Muscle of arm (tissue), 12 donors: ENCODE data around the gene PHLPP1. TPM values are rescaled to one million over a fixed set of nuclear protein-coding genes. Genes with fewer than 3 reads are reported as not detected.

Source experiments
- DNase-seq: peaks from one replicate; pipeline ENCODE4 v3.0.0-alpha.2; 2013
- polyA plus RNA-seq, 12 donors: library from polyadenylated mRNA; unstranded; fragments of 120-200 nt; gene quantifications; one replicate each; pipeline ENCODE4 v1.2.1, GENCODE V29; 2013; ENCODE audit not compliant: insufficient read length in 12 of 12

Gene PHLPP1
- polyA plus RNA-seq, 12 donors = 7.3 to 12.0 (median 8.8) TPM; not detected in 1

GRCh38 chr18:62847081-62847480 is 131.7 kb downstream of the PHLPP1 start:
- no peak for DNase-seq

DNA sequence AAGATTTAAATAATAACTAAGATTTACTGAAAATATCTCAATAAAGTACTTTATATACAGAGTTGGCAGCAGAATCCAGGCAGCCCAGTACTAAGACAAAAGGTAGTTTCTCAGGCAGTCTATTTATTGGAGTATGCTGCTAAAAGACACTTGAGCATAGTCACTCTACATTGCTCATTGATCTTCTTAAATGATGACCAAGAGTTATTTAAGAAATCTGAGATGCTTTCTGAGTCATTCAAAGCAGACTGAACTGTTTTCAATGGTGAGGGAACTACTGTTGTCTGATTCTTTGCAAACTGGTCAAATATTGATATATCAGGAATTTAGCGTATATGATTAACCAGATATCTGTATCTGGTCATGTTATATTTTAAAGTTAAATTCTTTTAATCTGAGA is 133.6 kb downstream of the PHLPP1 start:
- no peak for DNase-seq

DNA sequence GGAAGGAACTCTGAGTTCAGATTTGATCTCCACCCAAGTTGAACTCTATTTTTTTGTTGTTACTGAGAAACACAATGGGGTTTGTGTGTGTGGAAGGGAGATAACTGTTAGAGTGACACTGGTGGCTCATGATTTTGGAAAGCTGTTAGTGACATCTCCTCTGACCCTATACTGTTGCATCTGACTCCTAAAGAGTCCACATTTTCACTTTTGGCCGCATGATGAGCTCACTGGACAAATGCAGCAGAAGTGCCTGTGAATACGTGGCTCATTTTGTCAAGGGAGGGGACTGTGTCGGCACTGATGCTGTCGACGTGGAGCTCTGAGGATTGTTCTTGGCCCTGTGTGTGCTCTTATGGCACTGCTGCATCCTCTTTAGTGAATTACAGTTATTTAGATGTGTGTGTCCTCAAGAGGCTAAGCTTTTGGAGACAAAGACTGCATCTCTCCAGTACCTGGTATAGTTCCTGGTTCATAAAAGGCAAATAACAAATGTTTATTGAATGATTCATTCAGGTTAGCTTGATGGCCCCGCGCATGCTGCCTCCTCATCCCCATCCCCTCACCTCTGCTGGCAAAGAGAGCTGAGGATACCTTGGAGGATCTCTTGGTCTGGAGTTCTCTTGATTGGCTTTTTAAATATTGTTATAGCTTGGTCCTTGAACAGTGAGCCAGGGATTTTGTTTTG is 135.4 kb downstream of the PHLPP1 start:
- no peak for DNase-seq

DNA sequence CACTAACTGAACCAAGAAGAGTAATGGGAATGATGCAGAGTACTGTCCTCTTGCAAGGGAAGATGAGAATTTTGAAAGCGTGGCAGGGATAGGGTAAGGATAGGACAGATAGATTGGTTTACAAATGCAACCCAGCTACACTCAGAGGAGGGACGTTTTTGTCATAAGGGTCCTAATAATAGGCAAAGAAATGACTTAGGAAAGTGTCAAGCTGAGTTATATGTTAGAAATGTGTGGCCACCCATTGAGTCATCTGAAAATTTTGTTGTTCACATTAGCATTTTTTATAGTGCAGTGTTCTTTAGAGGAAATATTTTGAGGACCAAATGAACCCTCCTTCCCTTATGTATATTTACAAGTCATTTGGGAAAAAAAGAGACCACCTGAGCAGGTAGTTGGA is 137.5 kb downstream of the PHLPP1 start:
- DNase-seq = no peak

DNA sequence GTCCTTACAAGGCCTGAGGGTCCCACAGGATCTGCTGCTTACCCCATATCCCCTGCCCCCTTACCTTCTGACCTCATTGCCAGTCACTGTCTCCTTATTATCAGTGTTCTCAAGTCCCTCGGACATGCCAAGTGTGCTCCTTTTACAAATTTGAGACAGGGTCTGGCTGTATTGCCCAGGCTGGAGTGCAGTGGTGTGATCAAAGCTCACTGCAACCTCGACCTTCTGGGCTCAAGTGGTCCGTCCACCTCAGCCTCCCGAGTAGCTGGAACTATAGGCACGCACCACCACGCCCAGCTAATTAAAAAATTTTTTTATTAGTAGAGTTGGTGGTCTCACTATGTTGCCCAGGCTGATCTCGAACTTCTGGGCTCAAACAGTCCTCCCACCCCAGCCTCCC is 141.0 kb downstream of the PHLPP1 start:
- no peak for DNase-seq

GRCh38 chr18:62857263-62857976 is 142.1 kb downstream of the PHLPP1 start:
- DNase-seq = no peak

- no peak for DNase-seq
Measured at GRCh38 chr18:62860062-62860461, 144.7 kb downstream of the PHLPP1 start.

- no peak for DNase-seq
Measured at GRCh38 chr18:62862466-62862865, 147.1 kb downstream of the PHLPP1 start.

DNA sequence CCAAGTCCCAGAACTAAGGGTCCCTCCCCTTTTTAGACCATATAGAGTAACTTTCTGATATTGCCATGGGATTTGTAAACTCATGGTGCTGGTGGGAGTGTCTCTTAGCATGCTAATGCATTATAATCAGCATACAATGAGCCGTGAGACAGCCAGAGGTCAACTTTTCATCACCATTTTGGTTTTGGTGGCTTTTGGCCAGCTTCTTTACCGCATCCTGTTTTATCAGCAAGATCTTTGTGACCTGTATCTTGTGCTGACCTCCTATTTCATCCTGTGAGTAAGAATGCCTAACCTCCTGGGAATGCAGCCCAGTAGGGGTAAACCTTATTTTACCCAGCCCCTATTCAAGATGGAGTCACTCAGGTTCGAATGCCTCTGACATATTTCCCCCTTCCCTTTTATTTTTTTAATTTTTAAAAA is 148.2 kb downstream of the PHLPP1 start:
- no peak for DNase-seq

GRCh38 chr18:62865498-62865897 is 150.2 kb downstream of the PHLPP1 start:
- DNase-seq = no peak

DNA sequence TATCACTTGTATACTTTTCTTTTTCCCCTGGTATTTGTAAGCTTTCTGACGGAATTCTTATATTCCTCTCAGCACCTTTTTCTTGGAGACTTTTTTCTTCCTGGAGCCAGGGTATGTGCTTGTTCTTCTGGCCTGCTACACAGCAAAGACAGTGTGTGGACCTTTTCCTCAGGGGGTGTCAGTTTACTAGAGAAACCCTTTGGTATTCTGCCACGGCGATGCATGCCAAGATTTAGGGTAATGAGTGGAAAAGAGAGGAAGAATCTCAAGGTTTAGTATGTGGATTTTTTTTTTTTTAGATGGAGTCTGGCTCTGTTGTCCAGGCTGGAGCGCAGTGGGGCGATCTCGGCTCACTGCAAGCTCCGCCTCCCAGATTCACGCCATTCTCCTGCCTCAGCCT is 152.2 kb downstream of the PHLPP1 start:
- peak; percentile 41 for DNase-seq

- no peak for DNase-seq
Measured at GRCh38 chr18:62868645-62869044, 153.3 kb downstream of the PHLPP1 start.

GRCh38 chr18:62870643-62871042 is 155.3 kb downstream of the PHLPP1 start:
- no peak for DNase-seq

DNA sequence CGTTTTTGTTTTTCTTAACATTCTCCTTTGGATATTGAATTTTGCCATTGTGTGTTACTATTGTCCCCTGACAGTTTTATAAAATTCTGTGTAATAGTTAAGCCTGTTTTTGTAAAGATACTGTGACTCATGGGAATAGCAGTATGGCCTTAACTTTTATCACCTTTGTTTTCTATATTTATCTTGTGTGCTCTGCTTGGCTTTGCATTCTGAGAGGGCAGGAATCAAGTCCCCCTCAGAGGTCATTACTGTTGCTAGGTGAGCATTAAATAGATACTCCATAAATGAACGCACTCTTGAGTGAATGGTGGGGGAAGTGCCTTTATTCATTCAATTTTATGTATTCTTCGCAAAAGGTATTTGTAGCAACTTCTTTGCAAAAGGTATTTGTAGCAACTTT is 160.0 kb downstream of the PHLPP1 start:
- no peak for DNase-seq

DNA sequence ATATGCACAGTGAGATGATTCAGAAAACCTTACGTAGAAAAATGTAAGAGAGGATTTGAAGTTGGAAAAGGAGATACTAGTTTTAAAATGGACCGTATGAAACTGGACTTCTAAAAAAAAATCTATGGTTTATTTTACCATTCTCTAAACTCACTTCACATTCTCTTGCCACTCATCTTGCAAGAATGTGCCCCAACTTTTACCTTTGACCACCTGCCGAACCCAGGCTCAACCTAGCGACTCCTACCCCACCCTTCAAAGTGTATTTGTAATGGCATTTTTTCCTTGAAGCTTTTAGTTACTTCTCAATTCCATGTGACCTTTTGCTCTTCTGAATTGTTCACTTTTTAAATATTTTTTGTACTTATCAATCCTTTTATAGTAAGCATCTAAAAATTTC is 160.8 kb downstream of the PHLPP1 start:
- no peak for DNase-seq

- no peak for DNase-seq
Measured at GRCh38 chr18:62876828-62877227, 161.5 kb downstream of the PHLPP1 start.

GRCh38 chr18:62877411-62878221 is 162.3 kb downstream of the PHLPP1 start:
- DNase-seq = peak; percentile 57

GRCh38 chr18:62878305-62878704 is 163.0 kb downstream of the PHLPP1 start:
- DNase-seq = no peak

DNA sequence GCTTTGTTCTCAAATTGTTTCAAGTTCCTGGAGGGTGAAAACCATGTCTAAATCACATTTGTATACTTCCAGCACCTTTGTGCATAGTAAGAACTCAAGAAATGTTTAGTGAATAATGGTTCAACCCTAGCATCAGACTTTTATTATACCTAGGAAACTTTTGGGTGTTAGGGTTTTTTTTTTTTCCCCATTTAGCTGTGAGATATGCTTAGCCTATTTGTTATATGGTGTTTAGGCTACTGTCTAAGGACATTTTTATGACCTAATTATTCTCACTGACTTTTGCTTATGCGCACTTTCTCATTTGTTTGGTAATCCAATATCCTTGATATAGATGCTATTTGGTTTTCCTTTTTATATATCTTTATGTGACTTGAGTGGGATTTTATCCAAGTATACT is 164.7 kb downstream of the PHLPP1 start:
- DNase-seq = no peak

DNA sequence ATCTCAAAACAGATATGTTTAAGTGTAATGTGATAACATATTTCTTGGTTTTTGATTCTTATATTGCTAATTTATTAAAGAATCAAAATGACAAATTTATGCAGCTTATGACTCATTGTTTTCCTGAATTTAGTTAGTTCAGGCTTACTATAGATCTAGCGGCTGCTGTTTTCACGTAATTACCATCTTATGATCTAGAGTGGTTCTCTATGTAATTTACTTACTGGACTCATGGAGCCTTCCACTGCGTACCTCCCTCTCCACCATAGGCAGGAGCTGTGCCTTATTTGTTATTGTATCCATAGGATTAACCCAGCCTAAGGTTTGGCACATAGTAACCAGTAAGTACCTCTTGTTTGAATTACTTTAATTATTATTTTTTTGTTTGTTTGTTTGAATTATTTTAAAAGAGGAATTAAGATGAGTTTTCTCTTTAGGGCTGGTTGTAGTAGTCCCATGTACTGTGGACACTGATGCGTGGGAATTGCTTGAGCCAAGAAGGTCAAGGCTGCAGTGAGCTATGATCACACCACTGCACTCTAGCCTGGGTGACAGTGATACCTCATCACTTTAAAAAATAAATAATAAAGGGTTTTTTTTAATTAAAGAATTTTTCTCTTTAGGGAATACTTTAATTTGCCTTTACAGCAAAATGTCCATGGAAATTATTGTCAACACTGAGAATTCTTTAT is 165.5 kb downstream of the PHLPP1 start:
- no peak for DNase-seq

DNA sequence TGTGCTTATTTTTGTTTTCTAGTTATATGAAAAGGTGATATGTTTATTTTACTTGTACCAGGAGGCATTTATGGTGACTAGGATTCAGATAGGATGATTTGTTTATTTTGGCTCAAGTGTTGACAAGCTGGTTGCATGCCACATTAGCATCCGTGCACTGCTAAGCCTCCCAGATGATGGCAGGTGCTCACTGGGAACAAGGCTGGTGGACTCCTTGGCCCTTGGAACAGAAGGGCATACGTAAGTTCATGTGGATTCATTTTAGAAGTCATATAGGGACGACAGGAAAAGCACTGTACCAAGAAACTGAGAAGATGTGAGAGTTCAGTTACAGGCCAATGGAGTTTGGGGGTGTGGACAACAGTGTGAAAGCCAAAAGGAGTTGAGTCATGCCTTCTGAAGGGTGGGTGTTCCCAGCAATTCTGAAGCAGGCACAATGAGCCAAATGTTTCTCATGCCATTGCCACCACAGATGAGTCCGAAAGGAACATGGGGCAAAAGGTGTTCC is 166.2 kb downstream of the PHLPP1 start:
- DNase-seq = no peak
